ENCODE data around the gene MIPOL1.
"Not testable (repeated sequence)": the region's sequence is repeated elsewhere in the genome, so short reads cannot be mapped to it uniquely, and the experiment has no call there.

MIPOL1 gene

DNA sequence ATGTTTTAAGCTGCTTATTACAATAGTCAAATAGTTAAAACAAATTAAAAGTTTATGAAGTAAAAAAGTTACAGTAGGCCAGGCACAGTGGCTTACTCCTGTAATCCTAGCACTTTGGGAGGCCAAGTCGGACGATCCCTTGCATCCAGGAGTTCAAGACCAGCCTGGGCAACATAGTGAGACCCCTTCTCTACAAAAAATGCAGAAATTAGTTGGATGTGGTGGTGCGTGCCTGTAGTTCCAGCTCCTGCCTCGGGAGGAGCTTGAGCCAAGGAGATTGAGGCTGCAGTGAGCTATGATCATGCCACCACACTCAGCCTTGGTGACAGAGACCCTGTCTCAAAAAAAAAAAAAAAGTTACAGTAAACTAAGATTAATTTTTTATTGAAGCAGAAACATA, 142.6 kb downstream of the MIPOL1 start:
- TF ChIP-seq, protein P1, sequence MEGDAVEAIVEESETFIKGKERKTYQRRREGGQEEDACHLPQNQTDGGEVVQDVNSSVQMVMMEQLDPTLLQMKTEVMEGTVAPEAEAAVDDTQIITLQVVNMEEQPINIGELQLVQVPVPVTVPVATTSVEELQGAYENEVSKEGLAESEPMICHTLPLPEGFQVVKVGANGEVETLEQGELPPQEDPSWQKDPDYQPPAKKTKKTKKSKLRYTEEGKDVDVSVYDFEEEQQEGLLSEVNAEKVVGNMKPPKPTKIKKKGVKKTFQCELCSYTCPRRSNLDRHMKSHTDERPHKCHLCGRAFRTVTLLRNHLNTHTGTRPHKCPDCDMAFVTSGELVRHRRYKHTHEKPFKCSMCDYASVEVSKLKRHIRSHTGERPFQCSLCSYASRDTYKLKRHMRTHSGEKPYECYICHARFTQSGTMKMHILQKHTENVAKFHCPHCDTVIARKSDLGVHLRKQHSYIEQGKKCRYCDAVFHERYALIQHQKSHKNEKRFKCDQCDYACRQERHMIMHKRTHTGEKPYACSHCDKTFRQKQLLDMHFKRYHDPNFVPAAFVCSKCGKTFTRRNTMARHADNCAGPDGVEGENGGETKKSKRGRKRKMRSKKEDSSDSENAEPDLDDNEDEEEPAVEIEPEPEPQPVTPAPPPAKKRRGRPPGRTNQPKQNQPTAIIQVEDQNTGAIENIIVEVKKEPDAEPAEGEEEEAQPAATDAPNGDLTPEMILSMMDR (conservative IDR thresholded peaks at IDR 0.05) = no peak; the same call in 1 of the 2 replicates
- H3K27ac ChIP-seq = no peak overlapping the region

DNA sequence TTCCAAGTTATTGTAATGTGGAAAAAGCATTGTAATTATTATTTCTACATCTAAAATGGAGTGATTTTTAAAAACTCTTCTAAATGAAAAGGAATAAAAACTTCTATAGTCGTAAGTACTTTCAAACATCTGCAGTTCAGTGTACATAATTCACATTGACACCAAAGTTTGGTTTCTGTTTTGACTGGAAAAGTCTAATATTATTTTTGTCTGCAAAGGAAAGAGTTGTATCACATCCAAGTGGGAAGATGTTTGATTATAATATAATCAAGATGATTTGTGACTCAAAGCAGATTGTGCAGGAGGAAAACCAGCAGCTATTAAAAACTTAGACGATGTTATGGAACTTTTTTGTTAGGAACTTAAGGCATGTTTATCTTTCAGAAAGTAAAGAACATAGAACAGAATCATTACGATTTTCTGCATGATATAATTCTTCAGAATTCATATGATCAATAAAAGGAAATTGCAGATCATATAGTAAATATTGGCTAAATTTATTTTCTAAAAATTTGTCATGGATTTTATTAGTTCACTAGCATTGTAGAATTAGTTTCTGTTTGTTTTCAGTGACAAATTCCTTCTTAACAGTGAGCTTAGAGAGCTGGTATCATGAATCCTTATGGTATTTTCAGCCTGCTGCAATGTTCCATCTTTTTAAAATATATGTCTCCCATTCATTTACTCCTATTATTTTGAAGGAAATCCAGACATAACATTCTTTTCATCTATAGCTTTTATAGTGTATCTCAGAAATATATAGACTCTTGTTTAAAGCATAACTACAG, 145.8 kb downstream of the MIPOL1 start:
- TF ChIP-seq, protein P1 (conservative IDR thresholded peaks at IDR 0.05) = no peak

DNA sequence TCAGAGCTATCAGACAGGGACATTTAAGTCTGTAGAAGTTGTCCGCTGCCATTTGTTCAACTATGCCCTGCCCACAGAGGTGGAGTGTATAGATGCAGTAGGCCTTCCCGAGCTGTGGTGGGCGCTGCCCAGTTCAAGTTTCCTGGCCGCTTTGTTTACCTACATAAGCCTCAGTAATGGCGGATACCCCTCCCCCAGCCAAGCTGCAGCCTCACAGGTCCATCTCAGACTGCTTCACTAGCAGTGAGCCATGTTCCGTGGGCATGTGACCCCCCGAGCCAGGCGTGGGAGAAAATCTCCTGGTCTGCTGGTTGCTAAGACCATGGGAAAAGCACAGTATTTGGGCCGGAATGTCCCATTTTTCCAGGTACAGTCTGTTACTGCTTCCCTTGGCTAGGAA, 165.9 kb downstream of the MIPOL1 start:
- TF ChIP-seq, protein P1 (conservative IDR thresholded peaks at IDR 0.05) = no peak
- no peak overlapping the region for H3K27ac ChIP-seq

More for the DNA sequence above, 145.8 kb downstream of the MIPOL1 start:
- H3K27ac ChIP-seq = peak overlapping the region; percentile 63

- TF ChIP-seq, protein P1 (conservative IDR thresholded peaks at IDR 0.05) = no peak
- H3K27ac ChIP-seq = peak overlapping the region; percentile 74
These were observed 171.7 kb downstream of the MIPOL1 start for GRCh38 chr14:37369425-37369824.

GRCh38 chr14:37375566-37375965, 177.8 kb downstream of the MIPOL1 start:
- no peak overlapping the region for H3K27ac ChIP-seq
- TF ChIP-seq, protein P1 (conservative IDR thresholded peaks at IDR 0.05) = no peak

DNA sequence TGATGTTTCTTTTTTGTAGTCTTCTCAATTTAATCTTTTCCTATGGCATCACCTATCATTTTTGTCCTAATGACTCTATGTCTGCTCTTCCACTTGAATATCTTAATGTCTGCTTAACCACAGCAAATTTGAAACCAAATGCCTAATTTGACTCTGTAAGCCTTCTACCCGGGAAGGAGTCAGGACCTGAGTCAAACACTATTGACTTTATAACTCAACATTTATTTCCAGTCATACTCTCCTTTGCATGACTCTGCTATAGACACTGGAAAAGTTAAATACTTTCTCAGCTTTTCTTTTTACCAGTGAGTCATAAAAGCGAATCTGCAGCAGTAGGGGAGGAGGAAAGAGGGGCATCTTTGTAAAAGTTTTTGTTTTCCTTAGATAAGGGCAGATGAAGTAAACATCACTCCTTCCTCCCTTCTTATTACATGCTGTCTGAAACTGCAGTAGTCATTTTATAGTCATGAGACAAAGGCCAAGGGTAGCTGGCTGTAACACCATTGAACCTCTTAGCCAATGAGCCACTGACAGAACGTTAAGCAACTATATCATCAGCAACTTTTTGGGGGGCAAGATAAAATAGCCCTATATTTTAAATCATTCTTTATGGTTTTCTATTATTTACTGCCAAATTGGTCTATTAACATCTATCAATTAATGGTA, 179.3 kb downstream of the MIPOL1 start:
- no peak overlapping the region for H3K27ac ChIP-seq
- TF ChIP-seq, protein P1 (conservative IDR thresholded peaks at IDR 0.05) = no peak

- TF ChIP-seq, protein P1 (conservative IDR thresholded peaks at IDR 0.05) = no peak
- H3K27ac ChIP-seq = no peak overlapping the region
These were observed 187.3 kb downstream of the MIPOL1 start for GRCh38 chr14:37384870-37385596.

DNA sequence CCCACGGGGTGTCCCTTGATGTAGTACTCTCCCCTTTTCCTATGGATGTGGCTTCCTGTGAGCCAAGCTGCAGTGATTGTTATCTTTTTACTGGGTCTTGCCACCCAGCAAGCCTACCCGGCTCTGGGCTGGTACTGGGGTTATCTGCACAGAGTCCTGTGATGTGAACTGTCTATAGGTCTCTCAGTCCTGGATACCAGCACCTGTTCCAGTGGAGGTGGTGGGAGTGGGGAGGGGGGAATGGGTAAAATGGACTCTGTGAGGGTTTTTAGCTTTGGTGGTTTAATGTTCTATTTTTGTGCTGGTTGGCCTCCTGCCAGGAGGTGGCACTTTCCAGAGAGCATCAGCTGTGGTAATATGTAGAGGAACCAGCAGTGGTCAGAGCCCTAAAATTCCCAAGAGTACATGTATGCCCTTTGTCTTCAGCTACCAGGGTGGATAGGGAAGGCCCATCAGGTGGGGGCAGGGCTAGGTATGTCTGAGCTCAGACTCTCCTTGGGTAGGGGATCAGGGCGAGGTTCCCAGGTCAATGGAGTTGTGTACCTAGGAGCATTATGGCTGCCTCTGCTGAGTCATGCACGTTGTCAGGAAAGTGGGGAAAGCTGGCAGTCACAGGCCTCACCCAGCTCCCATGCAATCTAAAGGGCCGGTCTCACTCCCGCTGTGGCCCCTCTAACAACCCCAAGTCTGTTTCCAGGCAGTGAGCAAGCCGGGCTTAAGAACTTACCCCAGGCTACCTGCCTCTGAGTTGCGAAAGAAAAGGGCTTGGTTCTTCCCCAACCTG, 199.6 kb downstream of the MIPOL1 start:
- H3K27ac ChIP-seq = not testable (repeated sequence)

Data from VCaP (cell line).